ENCODE data around the gene ARHGAP27.

DNA sequence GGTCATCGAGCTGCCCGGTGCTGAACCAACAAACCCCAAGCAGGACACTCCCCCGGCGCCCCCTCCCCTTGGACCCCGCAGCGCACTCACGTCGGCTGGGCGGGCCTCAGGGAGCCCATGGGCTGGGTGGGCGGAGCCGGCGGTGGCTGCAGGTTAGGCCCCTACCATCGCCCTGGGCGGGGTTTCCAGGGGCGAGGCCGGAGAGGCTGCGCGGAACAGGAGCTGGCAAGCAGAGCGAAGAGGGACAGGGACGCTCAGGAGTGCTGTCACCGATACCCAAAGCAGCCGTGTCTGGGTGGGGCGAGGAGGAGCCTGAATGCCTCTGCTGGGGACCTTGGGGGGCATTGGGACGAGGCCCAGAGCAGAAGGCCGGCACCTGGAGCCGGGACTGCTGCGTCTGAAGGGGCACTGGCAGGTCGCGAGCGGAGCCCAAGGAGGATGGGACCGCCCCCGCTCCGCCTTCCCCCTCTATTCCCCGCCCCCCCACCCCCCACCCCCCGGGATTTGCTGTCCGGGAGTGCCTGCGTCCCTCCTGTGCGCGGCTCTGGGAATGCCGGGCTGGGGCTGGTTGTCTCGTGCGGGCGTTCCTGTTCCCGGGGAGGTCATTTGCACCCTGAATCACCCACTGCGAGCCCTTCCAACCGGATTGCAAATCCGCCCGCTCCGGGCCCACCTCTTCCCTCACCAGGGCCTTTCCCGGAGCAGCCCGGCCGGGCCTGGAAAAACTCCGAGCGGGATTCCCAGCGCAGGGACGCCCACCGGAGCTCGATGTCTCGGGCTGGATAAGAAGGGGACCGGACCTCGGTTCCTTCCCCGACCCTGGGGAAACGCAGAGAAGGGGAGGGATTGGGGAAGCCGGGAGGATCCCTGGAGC is 902 bp downstream of the ARHGAP27 start:
- TF ChIP-seq FOSL2 (CRISPR knock-in tag; IDR thresholded peaks at IDR 0.05) = no peak; the same call in 1 of the 2 replicates
- no peak for TF ChIP-seq EZH2 (conservative IDR thresholded peaks at IDR 0.05; ENCODE audit: low read depth, low read length)
- TF ChIP-seq PTBP1 (IDR thresholded peaks at IDR 0.05; ENCODE audit: low read depth, low read length, poor library complexity, severe bottlenecking) = no peak
- no peak for TF ChIP-seq GABPA (IDR thresholded peaks at IDR 0.05; ENCODE audit: low read depth, low read length)
- no peak for TF ChIP-seq GABPA (CRISPR knock-in tag; IDR thresholded peaks at IDR 0.05; ENCODE audit: low read depth)
- no peak for TF ChIP-seq EP300 (IDR thresholded peaks at IDR 0.05; ENCODE audit: low read depth in 2 of 2, low read length in 2 of 2)
- TF ChIP-seq EP300 (CRISPR knock-in tag; IDR thresholded peaks at IDR 0.05; ENCODE audit: borderline replicate concordance) = no peak
- TF ChIP-seq NBN (conservative IDR thresholded peaks at IDR 0.05) = no peak
- 0 out of 4 replicates have a peak, but pooled peaks of 1 of the 2 experiments have one; percentile 34 for TF ChIP-seq POLR2A (IDR thresholded peaks at IDR 0.05; ENCODE audit: insufficient read depth in 1 of 2, low read depth in 2 of 2, low read length in 2 of 2)
- TF ChIP-seq MTA3 (CRISPR knock-in tag; IDR thresholded peaks at IDR 0.05) = no peak
- TF ChIP-seq SP5 (CRISPR knock-in tag; IDR thresholded peaks at IDR 0.05; ENCODE audit: borderline replicate concordance, low read depth) = peak; percentile 88
- TF ChIP-seq THAP9 (CRISPR knock-in tag; IDR thresholded peaks at IDR 0.05; ENCODE audit: borderline replicate concordance) = no peak
- TF ChIP-seq ZNF232 (CRISPR knock-in tag; IDR thresholded peaks at IDR 0.05; ENCODE audit: borderline replicate concordance) = no peak
- no peak for TF ChIP-seq ZBTB1 (CRISPR knock-in tag; IDR thresholded peaks at IDR 0.05; ENCODE audit: borderline replicate concordance)
- TF ChIP-seq ZNF558 (CRISPR knock-in tag; IDR thresholded peaks at IDR 0.05; ENCODE audit: borderline replicate concordance) = 0 out of 2 replicates have a peak, but pooled peaks have one; percentile 26

Measured in HepG2 (cell line).